ENCODE measurements around the gene TSR1. TPM values are rescaled to one million over a fixed set of nuclear protein-coding genes. Genes with fewer than 3 reads are reported as not detected.

Gene TSR1
- total and polyA plus RNA-seq, 7 donors = 31.0 to 64.2 (median 50.9) TPM

DNA sequence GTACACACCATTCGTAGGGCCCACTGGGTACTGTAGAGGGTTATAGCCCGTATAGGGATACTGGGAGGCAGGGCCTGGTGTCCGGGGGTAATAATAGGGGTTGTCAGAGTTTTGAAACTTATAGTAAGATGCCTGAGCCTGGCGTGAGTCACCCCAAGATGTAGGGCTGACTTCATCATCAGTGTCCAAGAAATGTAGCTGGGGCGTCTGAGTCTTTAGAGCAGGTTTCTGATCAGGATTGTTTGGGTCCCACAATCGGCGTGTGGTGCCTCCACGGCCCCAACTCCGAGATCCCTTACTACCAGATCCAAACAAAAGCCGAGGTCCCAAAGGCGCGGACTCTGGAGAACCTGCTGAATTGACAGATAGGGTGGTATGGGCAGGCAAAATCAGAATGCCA is 37.1 kb downstream of the TSR1 start:
- DNase-seq (no peak), ATAC-seq (no peak)
- Histone ChIP-seq H3K27me3 (ENCODE audit: insufficient read depth in 3 of 3, low read length in 2 of 3) (no peaks in the 10 kb centered on the region), H3K27ac (no peak overlapping the region), H3K36me3 (ENCODE audit: insufficient read depth in 1 of 2, low read depth in 1 of 2) (peaks cover 0 to 71% of the 10 kb centered on the region in 2 donors), H3K4me3 (no peak overlapping the region), H3K4me1 (peaks cover 9% of the 10 kb centered on the region), H3K9me3 (no peaks in the 10 kb centered on the region)
- intact Hi-C loops (cut with DNase I) = no loop called here
- TF ChIP-seq, protein P1, sequence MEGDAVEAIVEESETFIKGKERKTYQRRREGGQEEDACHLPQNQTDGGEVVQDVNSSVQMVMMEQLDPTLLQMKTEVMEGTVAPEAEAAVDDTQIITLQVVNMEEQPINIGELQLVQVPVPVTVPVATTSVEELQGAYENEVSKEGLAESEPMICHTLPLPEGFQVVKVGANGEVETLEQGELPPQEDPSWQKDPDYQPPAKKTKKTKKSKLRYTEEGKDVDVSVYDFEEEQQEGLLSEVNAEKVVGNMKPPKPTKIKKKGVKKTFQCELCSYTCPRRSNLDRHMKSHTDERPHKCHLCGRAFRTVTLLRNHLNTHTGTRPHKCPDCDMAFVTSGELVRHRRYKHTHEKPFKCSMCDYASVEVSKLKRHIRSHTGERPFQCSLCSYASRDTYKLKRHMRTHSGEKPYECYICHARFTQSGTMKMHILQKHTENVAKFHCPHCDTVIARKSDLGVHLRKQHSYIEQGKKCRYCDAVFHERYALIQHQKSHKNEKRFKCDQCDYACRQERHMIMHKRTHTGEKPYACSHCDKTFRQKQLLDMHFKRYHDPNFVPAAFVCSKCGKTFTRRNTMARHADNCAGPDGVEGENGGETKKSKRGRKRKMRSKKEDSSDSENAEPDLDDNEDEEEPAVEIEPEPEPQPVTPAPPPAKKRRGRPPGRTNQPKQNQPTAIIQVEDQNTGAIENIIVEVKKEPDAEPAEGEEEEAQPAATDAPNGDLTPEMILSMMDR (IDR thresholded peaks at IDR 0.05) = no peak
- 94 to 98% (median 96%) methylated on average over 12 of the region's 12 CpGs for WGBS, 3 donors

DNA sequence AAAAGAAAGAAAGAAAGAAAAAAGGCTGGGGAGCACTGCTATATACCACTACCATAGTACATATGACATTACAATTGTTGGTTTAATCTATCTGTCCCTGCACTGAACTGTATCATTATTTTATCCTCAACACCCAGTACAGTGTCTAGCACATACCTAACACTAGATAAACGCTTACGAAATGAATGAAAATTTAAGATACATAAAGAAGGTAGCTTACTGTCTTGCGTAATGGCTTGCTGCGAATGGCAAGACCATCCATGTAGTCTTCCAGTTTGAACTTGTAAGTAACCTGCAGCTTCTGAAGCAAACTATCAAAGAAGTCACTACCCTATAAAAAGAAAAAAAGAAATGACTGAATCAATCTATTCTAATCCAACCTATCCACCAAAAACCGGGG is 39.2 kb downstream of the TSR1 start:
- H3K9me3 ChIP-seq = no peaks in the 10 kb centered on the region
- H3K4me1 ChIP-seq = peaks cover 8% of the 10 kb centered on the region
- TF ChIP-seq, protein P1 (IDR thresholded peaks at IDR 0.05) = no peak
- H3K36me3 ChIP-seq (ENCODE audit: insufficient read depth in 1 of 2, low read depth in 1 of 2) = peaks cover 5 to 93% of the 10 kb centered on the region in 2 donors
- ATAC-seq (no peak), DNase-seq (no peak)
- H3K27me3 ChIP-seq (ENCODE audit: insufficient read depth in 3 of 3, low read length in 2 of 3) = no peaks in the 10 kb centered on the region
- H3K4me3 ChIP-seq = no peak overlapping the region
- intact Hi-C loops (cut with DNase I) = no loop called here
- WGBS, 3 donors = 92 to 95% (median 92%) methylated on average over 5 of the region's 5 CpGs
- H3K27ac ChIP-seq = no peak overlapping the region

DNA sequence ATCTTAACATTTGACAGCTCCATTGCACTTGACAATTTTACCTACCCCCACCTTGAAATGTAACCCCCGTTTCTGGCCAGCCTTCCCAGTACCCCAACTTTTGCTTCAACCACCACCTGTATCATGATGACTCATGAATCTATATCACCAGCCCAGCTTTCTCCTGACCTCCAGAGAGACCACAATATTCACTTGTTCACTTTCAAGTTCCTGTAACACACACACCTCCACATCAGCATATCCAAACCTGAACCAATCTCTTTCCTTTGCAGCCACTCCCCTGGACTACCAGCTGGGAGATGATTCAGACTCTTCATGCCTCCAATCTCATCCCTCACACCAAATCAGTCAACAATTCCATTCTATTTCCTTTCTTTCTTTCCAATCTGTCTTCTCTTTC is 40.7 kb downstream of the TSR1 start:
- Histone ChIP-seq H3K27ac (no peak overlapping the region), H3K27me3 (ENCODE audit: insufficient read depth in 3 of 3, low read length in 2 of 3) (no peaks in the 10 kb centered on the region), H3K9me3 (no peaks in the 10 kb centered on the region), H3K36me3 (ENCODE audit: insufficient read depth in 1 of 2, low read depth in 1 of 2) (peaks cover 5 to 97% of the 10 kb centered on the region in 2 donors), H3K4me3 (no peak overlapping the region), H3K4me1 (peaks cover 6% of the 10 kb centered on the region)
- 86 to 96% (median 91%) methylated on average over 1 of the region's 1 CpG for WGBS, 3 donors
- intact Hi-C loops (cut with DNase I) = no loop called here
- no peak for ATAC-seq
- no peak for DNase-seq
- TF ChIP-seq, protein P1 (IDR thresholded peaks at IDR 0.05) = no peak

DNA sequence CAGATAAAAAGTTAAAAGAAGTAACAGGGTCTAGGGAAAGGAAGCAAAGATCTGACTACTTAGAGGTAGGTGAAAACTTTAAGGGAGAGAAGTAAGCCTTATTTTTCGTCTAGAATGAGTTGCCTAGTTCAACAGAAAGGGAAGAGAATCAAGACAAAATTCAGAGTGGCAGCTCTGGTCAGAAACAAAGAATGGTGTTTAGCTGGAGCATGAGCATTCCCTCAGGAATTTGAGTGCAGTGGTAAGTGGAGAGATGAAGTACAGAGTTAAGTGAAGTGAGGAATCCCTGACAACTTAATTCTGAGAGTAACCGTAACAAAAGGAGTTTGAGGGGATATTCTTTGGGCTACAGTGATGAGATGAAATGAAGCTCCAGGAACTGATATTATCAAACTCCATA is 44.2 kb downstream of the TSR1 start:
- Histone ChIP-seq H3K9me3 (no peaks in the 10 kb centered on the region), H3K36me3 (ENCODE audit: insufficient read depth in 1 of 2, low read depth in 1 of 2) (peaks cover 5 to 95% of the 10 kb centered on the region in 2 donors), H3K4me1 (no peaks in the 10 kb centered on the region), H3K27me3 (ENCODE audit: insufficient read depth in 3 of 3, low read length in 2 of 3) (no peaks in the 10 kb centered on the region), H3K4me3 (no peak overlapping the region), H3K27ac (no peak overlapping the region)
- 84 to 96% (median 86%) methylated on average over 2 of the region's 2 CpGs for WGBS, 3 donors
- intact Hi-C loops (cut with DNase I) = no loop called here
- TF ChIP-seq, protein P1 (IDR thresholded peaks at IDR 0.05) = no peak
- DNase-seq = no peak
- ATAC-seq = no peak

DNA sequence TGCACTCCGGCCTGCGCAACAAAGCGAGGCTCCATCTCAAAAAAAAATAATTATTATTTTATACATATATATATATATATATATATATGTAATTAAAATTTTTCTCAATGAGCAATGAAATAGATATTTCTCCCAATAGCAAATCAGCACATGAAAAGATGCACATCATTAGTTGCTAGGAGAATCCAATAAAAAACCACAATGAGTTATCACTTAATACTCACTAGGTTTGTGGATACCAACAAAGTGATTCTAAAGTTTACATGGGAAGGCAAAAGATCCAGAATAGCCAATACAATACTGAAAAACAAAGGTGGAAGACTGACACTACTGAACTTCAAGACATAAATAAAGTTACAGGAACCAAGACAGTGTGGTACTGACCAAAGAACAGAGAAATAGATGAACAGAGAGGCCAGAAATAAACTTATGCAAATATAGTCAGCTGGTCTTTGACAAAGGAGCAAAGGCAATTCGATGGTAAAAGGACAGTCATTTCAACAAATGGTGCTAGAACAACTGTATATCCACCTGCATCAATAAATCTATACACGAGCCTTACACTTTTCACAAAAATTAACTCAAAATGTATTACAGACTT is 46.3 kb downstream of the TSR1 start:
- Histone ChIP-seq H3K27me3 (ENCODE audit: insufficient read depth in 3 of 3, low read length in 2 of 3) (no peaks in the 10 kb centered on the region), H3K27ac (no peak overlapping the region), H3K9me3 (no peaks in the 10 kb centered on the region), H3K4me3 (no peak overlapping the region), H3K4me1 (no peaks in the 10 kb centered on the region), H3K36me3 (ENCODE audit: insufficient read depth in 1 of 2, low read depth in 1 of 2) (peaks cover 8 to 90% of the 10 kb centered on the region in 2 donors)
- ATAC-seq (no peak), DNase-seq (no peak)
- TF ChIP-seq, protein P1 (IDR thresholded peaks at IDR 0.05) = no peak
- 95 to 97% (median 96%) methylated on average over 5 of the region's 5 CpGs for WGBS, 3 donors
- intact Hi-C loops (cut with DNase I) = no loop called here
